K562 (cell line): Measurements from ENCODE around the gene WDR91. TPM values are rescaled to one million over a fixed set of nuclear protein-coding genes. Genes with fewer than 3 reads are reported as not detected.

Source experiments
- CXXC5 ChIP-seq: fragments of 250-450 bp; sonication (Bioruptor Pico); IDR thresholded peaks from 2 replicates; pipeline ENCODE4 v1.8.0; 2022; ENCODE audit warnings: inconsistent platforms, mild to moderate bottlenecking, moderate library complexity
- ELF2 ChIP-seq: fragments of 250-450 bp; sonication (Bioruptor Pico); IDR thresholded peaks from 2 replicates; pipeline ENCODE4 v1.5.0; 2021; ENCODE audit warnings: mild to moderate bottlenecking
- ETV1 ChIP-seq: fragments of 450-650 bp; conservative IDR thresholded peaks from 2 replicates; pipeline ENCODE4 v1.6.1; 2016; ENCODE audit warnings: missing genetic modification characterization, control low read depth, low read depth, missing compliant biosample characterization
- NFIC ChIP-seq: fragments of 450-650 bp; IDR thresholded peaks from 2 replicates; pipeline ENCODE4 v1.6.1; 2017; ENCODE audit warnings: mild to moderate bottlenecking, inconsistent platforms
- POLR2A ChIP-seq: fragments of 450-650 bp; conservative IDR thresholded peaks from 2 replicates; pipeline ENCODE4 v1.6.1; 2016
- SFPQ ChIP-seq: fragments of 200-400 bp; formaldehyde crosslinking; IDR thresholded peaks from 2 replicates; pipeline ENCODE4 v1.6.1; 2017; ENCODE audit warnings: mild to moderate bottlenecking, low read depth, low read length, moderate library complexity
- ZEB2 ChIP-seq: fragments of 450-650 bp; IDR thresholded peaks from 2 replicates; pipeline ENCODE4 v1.6.1; 2016
- ZNF717 ChIP-seq: fragments of 250-450 bp; sonication (Bioruptor Pico); IDR thresholded peaks from 2 replicates; pipeline ENCODE4 v1.5.0; 2021
- polyA plus RNA-seq, 8 experiments: library from polyadenylated mRNA; depleted of rRNA in 4 of 8; stranded (reverse) in 5 of 8; unstranded in 3 of 8; fragments of >200 nt; fragmentation: Nextera tagmentation in 2 of 8; fragmentation: Illumina TruSeq in 1 of 8; extraction: Ambion mirVana in 2 of 8; extraction: Trizol in 1 of 8; gene quantifications; 2 replicates each; pipeline versions ENCODE4 v1.2.1 to v1.2.3, GENCODE V29; 2011 to 2014; ENCODE audit warnings: inconsistent platforms in 1 of 8, missing spikeins in 1 of 8
- total RNA-seq, 7 experiments: library from RNA; depleted of rRNA in 6 of 7; stranded (reverse); fragments of >200 nt in 6 of 7; fragmentation: Illumina TruSeq in 2 of 7; extraction: Trizol in 2 of 7; gene quantifications; 2 replicates each; pipeline versions ENCODE4 v1.2.1 to v1.2.3, GENCODE V29; 2011 to 2021; ENCODE audit warnings: low replicate concordance in 1 of 7
- TF ChIP-seq, protein P1 (sequence below), 2 experiments: fragments of 200-800 bp in 1 of 2; sonication (Bioruptor generic) in 1 of 2; sonication (generic) in 1 of 2; formaldehyde crosslinking in 1 of 2; IDR thresholded peaks in 1 of 2; conservative IDR thresholded peaks in 1 of 2; 2 replicates each; pipeline versions ENCODE4 v1.5.0 to v1.6.1; 2016 to 2020; ENCODE audit warnings: missing compliant biosample characterization in 1 of 2, missing genetic modification characterization in 1 of 2, missing genetic modification reagents in 1 of 2

Gene WDR91
- total and polyA plus RNA-seq, 9 of the 15 experiments (the other 6 are each of a cell fraction or from before 2014, with no cell fraction given), result 1.9 to 18.2 (median 9.8) TPM

DNA sequence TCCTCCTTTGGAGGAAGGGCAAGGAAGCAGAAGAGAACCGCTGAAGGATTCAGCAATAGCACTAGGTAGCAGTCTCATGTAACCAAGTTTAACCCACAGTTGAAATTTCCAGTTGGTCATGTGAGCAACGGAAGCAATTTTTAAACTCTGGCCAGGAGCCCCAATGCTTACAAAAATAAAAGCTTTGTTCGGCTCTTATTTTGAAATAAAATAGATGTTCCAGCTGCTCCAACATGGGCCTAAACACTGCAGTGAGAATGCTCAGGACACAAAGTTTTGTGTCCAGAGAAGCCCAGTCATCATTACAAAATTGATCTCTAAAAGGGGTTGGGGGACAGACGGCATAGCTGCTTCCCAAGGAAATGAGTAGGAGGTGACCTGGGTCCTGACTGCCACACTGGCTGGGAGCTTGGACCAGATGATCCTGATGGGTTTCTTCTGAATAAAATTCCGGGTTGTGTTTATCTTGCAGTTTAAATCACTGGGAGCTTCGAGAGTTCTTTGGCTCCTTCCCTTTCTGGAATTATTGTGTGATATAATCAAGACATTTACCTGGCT is 63.9 kb downstream of the WDR91 start (continued):
- TF ChIP-seq SFPQ (no peak), ELF2 (CRISPR knock-in tag) (0 out of 2 replicates have a peak, but pooled peaks have one; percentile 25), CXXC5 (CRISPR knock-in tag) (no peak), POLR2A (no peak), NFIC (no peak), ZEB2 (0 out of 2 replicates have a peak, but pooled peaks have one; percentile 14), ZNF717 (no peak), ETV1 (tag) (peak; percentile 88)
- TF ChIP-seq, protein P1, sequence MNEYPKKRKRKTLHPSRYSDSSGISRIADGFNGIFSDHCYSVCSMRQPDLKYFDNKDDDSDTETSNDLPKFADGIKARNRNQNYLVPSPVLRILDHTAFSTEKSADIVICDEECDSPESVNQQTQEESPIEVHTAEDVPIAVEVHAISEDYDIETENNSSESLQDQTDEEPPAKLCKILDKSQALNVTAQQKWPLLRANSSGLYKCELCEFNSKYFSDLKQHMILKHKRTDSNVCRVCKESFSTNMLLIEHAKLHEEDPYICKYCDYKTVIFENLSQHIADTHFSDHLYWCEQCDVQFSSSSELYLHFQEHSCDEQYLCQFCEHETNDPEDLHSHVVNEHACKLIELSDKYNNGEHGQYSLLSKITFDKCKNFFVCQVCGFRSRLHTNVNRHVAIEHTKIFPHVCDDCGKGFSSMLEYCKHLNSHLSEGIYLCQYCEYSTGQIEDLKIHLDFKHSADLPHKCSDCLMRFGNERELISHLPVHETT (CRISPR knock-in tag; conservative IDR thresholded peaks at IDR 0.05 in 1 of 2, IDR thresholded peaks at IDR 0.05 in 1 of 2), result no peak
